Endothelial cell of umbilical vein (primary cell): Measurements from ENCODE around the gene TBL2. TPM values are rescaled to one million over a fixed set of nuclear protein-coding genes. Genes with fewer than 3 reads are reported as not detected.

Experiments used
- BruUV-seq: library from RNA; stranded (reverse); fragments of 400-500 nt; replicated peaks from 2 replicates; lab custom pipeline; 2021; lab: Mats Ljungman, UMichigan
- CTCF ChIA-PET: fragments of 300-600, 350-600 bp; sonication (Branson Sonifier 250); formaldehyde crosslinking; loops from one replicate; lab custom pipeline; 2021; ENCODE audit warnings: antibody characterized with exemption, inconsistent platforms; lab: Charles Lee
- POLR2A ChIA-PET: fragments of 300-600, 350-600 bp; sonication (Branson Sonifier 250); formaldehyde crosslinking; loops from one replicate; lab custom pipeline; 2021; ENCODE audit warnings: antibody characterized with exemption, inconsistent platforms; lab: Charles Lee
- DNase-seq: peaks from one replicate; pipeline ENCODE4 v3.0.0-alpha.2; 2011; ENCODE audit warnings: low read depth, low spot score
- FAIRE-seq: peaks from 2 replicates; lab custom pipeline; 2011; peaks lifted over from hg19 to GRCh38; lab: Jason Lieb, UNC
- H2AFZ ChIP-seq: 2 replicates; pipeline ENCODE4 v1.6.0; 2012; ENCODE audit warnings: low read depth, low read length, control low read depth, inconsistent platforms
- H3K27ac ChIP-seq: 2 replicates; pipeline ENCODE4 v1.5.1; 2011; ENCODE audit warnings: low read depth, mild to moderate bottlenecking, control low read depth, low read length, moderate library complexity; ENCODE audit not compliant: insufficient read depth
- H3K27me3 ChIP-seq, 2 experiments: 2 replicates each; pipeline versions ENCODE4 v1.6.0 to v1.6.1; 2011; ENCODE audit warnings: low read length in 2 of 2, mixed read lengths in 1 of 2; ENCODE audit not compliant: control insufficient read depth in 2 of 2, insufficient read depth in 2 of 2
- H3K36me3 ChIP-seq, 2 experiments: 2 replicates in 1 of 2; 3 replicates in 1 of 2; pipeline ENCODE4 v1.5.1; 2011; ENCODE audit warnings: low read length in 2 of 2, mild to moderate bottlenecking in 1 of 2, moderate library complexity in 1 of 2; ENCODE audit not compliant: control insufficient read depth in 2 of 2, insufficient read depth in 2 of 2; ENCODE audit errors: extremely low read depth in 1 of 2
- H3K4me1 ChIP-seq: 3 replicates; pipeline ENCODE4 v1.5.1; 2011; ENCODE audit warnings: mild to moderate bottlenecking, low read length; ENCODE audit not compliant: control insufficient read depth, insufficient read depth; ENCODE audit errors: extremely low read depth
- H3K4me2 ChIP-seq: 2 replicates; pipeline ENCODE4 v1.6.1; 2011; ENCODE audit warnings: low read length, control low read depth, mixed read lengths; ENCODE audit not compliant: insufficient read depth
- H3K4me3 ChIP-seq, 3 experiments: fragments of 200-600 bp in 1 of 3; sonication (generic), shearing (Covaris generic) in 1 of 3; replicated peaks in 1 of 3; 2 replicates each; pipeline ENCODE4 v1.5.1; 2011 to 2016; ENCODE audit warnings: control low read depth in 3 of 3, low read length in 3 of 3, mild to moderate bottlenecking in 2 of 3, inconsistent platforms in 1 of 3, low read depth in 1 of 3, moderate library complexity in 1 of 3; ENCODE audit not compliant: insufficient read depth in 1 of 3
- H3K79me2 ChIP-seq: 2 replicates; pipeline ENCODE4 v1.6.0; 2012; ENCODE audit warnings: low read length, inconsistent platforms; ENCODE audit not compliant: control insufficient read depth, insufficient read depth
- H3K9ac ChIP-seq: replicated peaks from 2 replicates; pipeline ENCODE3; 2011; ENCODE audit warnings: low read length, control low read depth; ENCODE audit not compliant: insufficient read depth; ENCODE audit errors: extremely low read depth
- H3K9me1 ChIP-seq: replicated peaks from 3 replicates; pipeline ENCODE4 v1.6.0; 2011; ENCODE audit warnings: mild to moderate bottlenecking, low read length; ENCODE audit not compliant: control insufficient read depth, insufficient read depth; ENCODE audit errors: extremely low read depth
- H3K9me3 ChIP-seq: replicated peaks from 2 replicates; pipeline ENCODE4 v1.5.1; 2012; ENCODE audit warnings: low read length, inconsistent platforms; ENCODE audit not compliant: control insufficient read depth, insufficient read depth
- H4K20me1 ChIP-seq: replicated peaks from 2 replicates; pipeline ENCODE3; 2011; ENCODE audit warnings: mild to moderate bottlenecking, low read length; ENCODE audit not compliant: control insufficient read depth, insufficient read depth; ENCODE audit errors: extremely low read depth
- CTCF ChIP-seq, 2 donors: IDR thresholded peaks; 1 replicate in 1 of 2; 2 replicates in 1 of 2; pipeline ENCODE4 v1.5.1; 2011; ENCODE audit warnings: low read length in 2 of 2, mild to moderate bottlenecking in 2 of 2, moderate library complexity in 2 of 2, control low read depth in 1 of 2, inconsistent platforms in 1 of 2, low read depth in 1 of 2; ENCODE audit not compliant: insufficient read depth in 1 of 2; ENCODE audit errors: extremely low read depth in 1 of 2
- EZH2 ChIP-seq: IDR thresholded peaks from 2 replicates; pipeline ENCODE4 v1.6.1; 2012; ENCODE audit warnings: borderline replicate concordance, low read depth, mild to moderate bottlenecking, moderate library complexity, low read length, inconsistent platforms; ENCODE audit not compliant: severe bottlenecking
- JUN ChIP-seq: IDR thresholded peaks from 2 replicates; pipeline ENCODE4 v1.6.1; 2011; ENCODE audit warnings: borderline replicate concordance, low read depth; ENCODE audit not compliant: insufficient read length, insufficient read depth
- MYC ChIP-seq: IDR thresholded peaks from one replicate; pipeline ENCODE4 v1.6.1; 2011; ENCODE audit warnings: mild to moderate bottlenecking, low read depth, low read length
- POLR2A ChIP-seq: IDR thresholded peaks from 2 replicates; pipeline ENCODE4 v1.6.1; 2012; ENCODE audit warnings: low read depth, mild to moderate bottlenecking, control low read depth, low read length
- POLR2AphosphoS5 ChIP-seq: IDR thresholded peaks from 2 replicates; pipeline ENCODE4 v1.6.1; 2012; ENCODE audit warnings: low read depth, mild to moderate bottlenecking, control low read depth, low read length, moderate library complexity; ENCODE audit not compliant: insufficient read depth
- dilution Hi-C: fragments of 300-500 bp; cut with MboI; formaldehyde crosslinking; loops from one replicate; pipeline ENCODE4 v1.15.0; 2019; ENCODE audit warnings: low sequenced_read_pairs; ENCODE audit not compliant: extremely low pct_ligation_motif_present
- intact Hi-C: fragments of 100-400 bp; cut with micrococcal nuclease; formaldehyde crosslinking; loops from one replicate; pipeline ENCODE4 v1.10.0; 2022
- polyA plus RNA-seq, 4 experiments: library from polyadenylated mRNA; depleted of rRNA in 3 of 4; stranded (reverse) in 3 of 4; unstranded in 1 of 4; fragments of >200 nt; gene quantifications; 2 replicates each; pipeline versions ENCODE4 v1.2.1 to v1.2.3, GENCODE V29; 2011 to 2012; ENCODE audit warnings: missing spikeins in 1 of 4
- total RNA-seq: library from RNA; stranded (reverse); gene quantifications from 2 replicates; pipeline ENCODE4 v1.2.3, GENCODE V29; 2021

TBL2 gene
- total and polyA plus RNA-seq, 2 donors (not counting 3 experiments of a cell fraction or from before 2014, with no cell fraction given) = 38.6 to 48.4 TPM

DNA sequence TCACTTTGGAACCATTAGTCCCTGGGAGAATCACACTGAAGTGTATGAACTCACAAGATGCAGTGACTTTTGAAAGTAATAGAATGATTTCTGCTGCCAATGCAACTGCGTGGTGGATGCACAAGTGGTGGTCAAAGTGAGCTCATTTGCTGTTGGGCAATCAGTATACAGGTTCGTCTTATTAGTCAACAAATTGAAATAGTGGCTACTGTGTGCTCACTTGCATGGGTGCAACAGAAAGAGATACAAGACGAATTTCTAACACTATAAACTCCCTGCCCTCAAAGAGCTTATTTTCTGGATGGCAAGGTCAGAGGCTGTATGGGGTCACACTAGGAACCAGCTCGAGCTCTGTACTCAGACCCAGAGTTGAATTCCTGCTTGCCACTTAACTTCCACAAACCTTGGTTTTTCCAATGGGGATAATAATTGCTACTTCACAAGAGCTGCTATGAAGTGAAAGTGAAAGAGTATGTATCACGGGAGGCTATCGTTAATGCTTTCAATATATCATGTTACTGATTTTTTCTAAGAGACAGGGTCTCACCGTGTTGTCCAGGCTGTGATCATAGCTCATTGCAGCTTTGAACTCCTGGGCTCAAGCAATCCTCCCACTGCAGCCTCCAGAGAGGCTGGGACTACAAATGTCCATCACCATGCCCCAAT is 12.6 kb downstream of the TBL2 start:
- ChIA-PET POLR2A (interaction anchor here (1.1 kb wide), 1 partner anchor 12 kb away, joined by 4 read pairs; the partner anchor contains the start of gene TBL2), CTCF (interaction anchor here (1.6 kb wide), 1 partner anchor 11 kb away, joined by 7 read pairs; no protein-coding TSS in a partner anchor)
- Histone ChIP-seq H3K27me3 (peaks cover 0 to 4% of the 10 kb centered on the region in 2 experiments), H4K20me1 (no peaks in the 10 kb centered on the region), H3K9ac (no peak overlapping the region), H3K9me3 (no peaks in the 10 kb centered on the region), H2AFZ (no peak overlapping the region), H3K9me1 (no peaks in the 10 kb centered on the region), H3K27ac (no peak overlapping the region), H3K79me2 (no peaks in the 10 kb centered on the region), H3K4me3 (no peak overlapping the region), H3K36me3 (peaks cover 2 to 8% of the 10 kb centered on the region in 2 experiments), H3K4me2 (no peak overlapping the region), H3K4me1 (no peaks in the 10 kb centered on the region)
- DNase-seq (no peak), FAIRE-seq (no peak)
- TF ChIP-seq JUN = no peak
- TF ChIP-seq MYC = no peak
- no peak for TF ChIP-seq CTCF (IDR thresholded peaks at IDR 0.05; ENCODE audit: extremely low read depth in 1 of 2, insufficient read depth in 1 of 2, low read depth in 1 of 2, low read length in 2 of 2)
- TF ChIP-seq POLR2AphosphoS5 = no peak
- TF ChIP-seq EZH2 = no peak
- TF ChIP-seq POLR2A = no peak
- dilution Hi-C loops = no loop called here
- no TSS peak for BruUV-seq
- intact Hi-C loops = no loop called here
